ENCODE data around the gene C22orf15.
A peak's percentile ranks its signal among the peaks of the same experiment; 100 is the strongest.

Gene C22orf15

DNA sequence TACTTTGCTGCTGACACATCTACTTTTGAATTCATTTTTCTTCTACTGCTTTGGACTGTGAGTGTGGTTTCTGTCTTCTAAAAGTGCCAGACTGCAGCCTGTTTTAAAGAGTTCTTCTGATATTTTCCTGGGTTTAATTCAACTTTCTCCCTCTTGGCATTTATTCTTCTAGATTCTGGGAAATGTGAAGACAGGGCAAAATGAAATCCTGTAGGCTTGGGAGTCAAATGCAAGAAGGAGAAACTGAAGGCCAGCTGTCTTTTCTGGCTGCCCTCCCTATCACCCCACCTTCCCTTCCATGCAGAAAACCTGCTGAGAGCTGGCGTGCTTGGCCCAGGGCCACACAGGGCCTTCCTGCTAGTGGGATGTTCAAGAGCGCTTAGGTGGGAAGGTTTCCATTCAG is 19.5 kb upstream of the C22orf15 start:
- TF ChIP-seq, protein P1, sequence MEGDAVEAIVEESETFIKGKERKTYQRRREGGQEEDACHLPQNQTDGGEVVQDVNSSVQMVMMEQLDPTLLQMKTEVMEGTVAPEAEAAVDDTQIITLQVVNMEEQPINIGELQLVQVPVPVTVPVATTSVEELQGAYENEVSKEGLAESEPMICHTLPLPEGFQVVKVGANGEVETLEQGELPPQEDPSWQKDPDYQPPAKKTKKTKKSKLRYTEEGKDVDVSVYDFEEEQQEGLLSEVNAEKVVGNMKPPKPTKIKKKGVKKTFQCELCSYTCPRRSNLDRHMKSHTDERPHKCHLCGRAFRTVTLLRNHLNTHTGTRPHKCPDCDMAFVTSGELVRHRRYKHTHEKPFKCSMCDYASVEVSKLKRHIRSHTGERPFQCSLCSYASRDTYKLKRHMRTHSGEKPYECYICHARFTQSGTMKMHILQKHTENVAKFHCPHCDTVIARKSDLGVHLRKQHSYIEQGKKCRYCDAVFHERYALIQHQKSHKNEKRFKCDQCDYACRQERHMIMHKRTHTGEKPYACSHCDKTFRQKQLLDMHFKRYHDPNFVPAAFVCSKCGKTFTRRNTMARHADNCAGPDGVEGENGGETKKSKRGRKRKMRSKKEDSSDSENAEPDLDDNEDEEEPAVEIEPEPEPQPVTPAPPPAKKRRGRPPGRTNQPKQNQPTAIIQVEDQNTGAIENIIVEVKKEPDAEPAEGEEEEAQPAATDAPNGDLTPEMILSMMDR (conservative IDR thresholded peaks at IDR 0.05; ENCODE audit: low read depth, low read length) = no peak
- DNase-seq (ENCODE audit: low read depth) = no peak
- H3K4me3 ChIP-seq (ENCODE audit: low read length) = no peak overlapping the region

DNA sequence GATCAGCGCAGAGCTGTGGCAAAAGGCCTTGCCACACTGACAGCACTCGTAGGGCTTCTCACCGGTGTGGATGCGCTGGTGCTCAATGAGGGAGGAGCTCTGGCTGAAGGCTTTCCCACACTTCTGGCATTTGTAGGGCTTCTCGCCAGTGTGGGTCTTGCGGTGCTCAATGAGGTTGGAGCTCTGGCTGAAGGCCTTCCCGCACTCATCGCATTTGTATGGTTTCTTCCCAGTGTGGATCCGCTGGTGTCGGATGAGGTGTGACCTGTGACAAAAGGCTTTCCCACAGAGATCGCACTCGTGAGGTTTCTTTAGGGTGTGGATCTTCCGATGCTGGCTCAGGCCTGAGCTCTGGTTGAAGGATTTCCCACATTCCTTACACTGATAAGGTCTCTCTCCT is 18.8 kb upstream of the C22orf15 start:
- no peak for DNase-seq (ENCODE audit: low read depth)
- H3K4me3 ChIP-seq (ENCODE audit: low read length) = no peak overlapping the region
- TF ChIP-seq, protein P1 (conservative IDR thresholded peaks at IDR 0.05; ENCODE audit: low read depth, low read length) = no peak

DNA sequence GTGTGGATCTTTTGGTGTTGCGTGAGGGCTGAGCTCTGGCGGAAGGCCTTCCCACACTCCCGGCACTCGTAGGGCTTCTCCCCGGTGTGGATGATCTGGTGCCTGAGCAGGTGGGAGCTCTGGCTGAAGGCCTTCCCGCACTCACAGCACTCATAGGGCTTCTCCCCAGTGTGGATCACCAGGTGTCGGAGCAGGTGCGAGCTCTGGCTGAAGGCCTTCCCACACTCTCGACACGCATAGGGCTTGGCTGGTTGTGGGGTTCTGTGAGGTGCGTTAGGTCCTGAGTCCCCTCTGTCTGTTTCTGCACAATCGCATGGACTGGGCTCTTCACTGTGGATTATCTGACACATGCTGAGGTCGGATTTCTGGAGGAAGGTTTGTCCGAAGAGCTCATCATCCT is 18.3 kb upstream of the C22orf15 start:
- TF ChIP-seq, protein P1 (conservative IDR thresholded peaks at IDR 0.05; ENCODE audit: low read depth, low read length) = no peak
- no peak overlapping the region for H3K4me3 ChIP-seq (ENCODE audit: low read length)
- no peak for DNase-seq (ENCODE audit: low read depth)

DNA sequence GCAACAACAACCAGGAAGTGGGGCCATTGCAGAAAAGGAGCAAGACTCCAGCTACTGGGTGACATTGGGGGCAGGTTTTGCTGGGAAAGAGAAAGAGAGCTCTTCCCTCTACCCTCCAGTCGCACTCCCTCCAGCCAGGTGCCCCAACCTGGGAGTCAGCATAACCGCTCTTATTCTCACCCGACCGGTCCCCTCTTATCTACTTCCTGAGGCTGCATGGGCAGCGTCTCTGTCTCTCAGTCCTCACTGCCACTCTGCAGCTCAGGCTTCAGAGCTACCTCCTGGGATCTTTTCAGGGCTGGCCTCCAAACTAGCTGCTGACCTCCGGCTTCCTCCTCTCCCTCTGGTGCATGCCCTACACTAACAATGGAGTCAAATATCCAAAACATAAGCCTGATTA is 17.0 kb upstream of the C22orf15 start:
- TF ChIP-seq, protein P1 (conservative IDR thresholded peaks at IDR 0.05; ENCODE audit: low read depth, low read length) = no peak
- DNase-seq (ENCODE audit: low read depth) = no peak
- H3K4me3 ChIP-seq (ENCODE audit: low read length) = no peak overlapping the region

DNA sequence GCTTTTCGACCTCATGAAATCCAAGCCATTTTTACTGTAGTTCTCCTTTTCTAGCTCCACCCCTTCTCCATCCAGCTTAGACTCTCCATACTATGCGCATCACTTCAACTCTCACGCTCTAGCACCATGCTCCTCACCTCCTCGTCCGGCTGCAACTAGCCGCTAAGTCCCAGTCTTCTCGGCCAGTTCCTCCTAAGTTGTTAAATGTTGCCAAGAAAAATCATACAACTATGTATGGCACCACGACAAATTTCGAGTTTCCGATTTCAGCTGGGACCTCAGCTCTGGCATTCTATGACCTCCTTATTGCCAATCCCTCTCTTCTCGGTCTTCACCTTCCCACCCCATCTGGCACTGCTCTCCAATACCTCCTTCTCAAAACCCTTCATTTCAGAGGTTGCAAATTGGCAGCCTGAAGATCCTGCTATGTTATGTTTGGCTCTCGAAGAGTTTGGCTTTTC is 12.9 kb upstream of the C22orf15 start:
- TF ChIP-seq, protein P1 (conservative IDR thresholded peaks at IDR 0.05; ENCODE audit: low read depth, low read length) = no peak
- no peak overlapping the region for H3K4me3 ChIP-seq (ENCODE audit: low read length)
- no peak for DNase-seq (ENCODE audit: low read depth)

DNA sequence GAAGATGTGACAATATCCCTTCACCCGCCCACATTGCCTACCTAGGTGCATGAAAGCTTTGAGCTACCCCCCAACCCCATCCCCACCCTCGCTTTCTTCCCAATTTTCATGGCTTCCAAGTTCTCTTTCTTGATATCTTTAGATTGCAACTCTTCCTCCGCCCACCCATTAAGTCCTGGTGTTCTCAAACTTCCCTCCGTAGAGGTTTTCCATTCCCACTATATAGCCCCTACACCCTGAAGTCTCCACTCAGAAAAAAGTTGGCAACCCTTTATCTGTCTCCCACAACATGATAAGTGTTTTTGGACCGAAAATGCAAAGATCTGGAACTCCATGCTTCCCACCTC is 12.4 kb upstream of the C22orf15 start:
- DNase-seq (ENCODE audit: low read depth) = no peak
- H3K4me3 ChIP-seq (ENCODE audit: low read length) = peak overlapping the region; percentile 77
- TF ChIP-seq, protein P1 (conservative IDR thresholded peaks at IDR 0.05; ENCODE audit: low read depth, low read length) = no peak

DNA sequence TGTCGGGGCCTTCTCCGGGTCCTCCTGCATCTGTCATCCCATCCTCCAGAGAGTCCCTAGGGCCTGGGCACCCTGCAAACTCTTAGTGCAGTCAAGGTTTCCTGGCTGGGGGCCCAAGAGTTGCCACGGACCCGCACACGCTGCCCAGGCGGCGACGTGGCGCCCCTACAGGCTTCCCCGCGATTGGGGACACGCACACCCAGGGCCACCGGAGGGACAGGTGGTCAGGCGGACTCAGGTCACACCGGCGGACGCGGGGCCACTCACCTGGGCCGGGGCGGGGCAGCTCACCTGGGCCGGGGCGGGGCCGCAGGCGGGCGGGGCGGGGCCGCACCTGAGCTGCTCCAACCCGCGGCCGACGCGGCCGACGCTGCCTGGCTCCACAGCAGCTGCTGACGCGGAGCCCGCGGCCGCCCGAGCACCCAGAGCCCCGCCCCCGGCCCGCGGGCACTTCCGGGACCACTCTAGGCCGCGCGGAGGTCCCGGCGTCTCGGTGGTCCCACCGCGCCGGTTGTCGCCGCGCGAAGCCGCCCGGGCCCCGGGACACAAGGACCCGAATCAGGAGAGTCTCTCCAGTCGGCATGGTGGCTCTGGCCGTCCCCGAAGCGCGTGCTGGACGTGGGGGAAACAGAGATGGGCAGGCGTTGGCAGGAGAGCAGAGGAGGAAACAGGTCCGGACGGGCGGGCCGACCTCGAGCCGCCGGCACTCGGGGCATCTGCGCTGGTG is 11.9 kb upstream of the C22orf15 start, which contains the start of gene ZNF70:
ZNF70 (minus strand) TSS at position 399 of the 727 bp plus-strand sequence. CDS start 5,972 bp downstream, outside the sequence.
- H3K4me3 ChIP-seq (ENCODE audit: low read length) = peak within 1 kb of the TSS; percentile 77
- DNase-seq (ENCODE audit: low read depth) = no peak
- TF ChIP-seq, protein P1 (conservative IDR thresholded peaks at IDR 0.05; ENCODE audit: low read depth, low read length) = peak; percentile 31

Measured in retinal pigment epithelial cell (primary cell).